NCI-H69 (cell line): ENCODE data around the gene SLC17A1.
"Not testable (repeated sequence)": the region's sequence is repeated elsewhere in the genome, so short reads cannot be mapped to it uniquely, and the experiment has no call there.

Experiments used
- DNase-seq: peaks from one replicate; lab custom pipeline; 2025; lab: John Stamatoyannopoulos, UW

SLC17A1 gene

DNA sequence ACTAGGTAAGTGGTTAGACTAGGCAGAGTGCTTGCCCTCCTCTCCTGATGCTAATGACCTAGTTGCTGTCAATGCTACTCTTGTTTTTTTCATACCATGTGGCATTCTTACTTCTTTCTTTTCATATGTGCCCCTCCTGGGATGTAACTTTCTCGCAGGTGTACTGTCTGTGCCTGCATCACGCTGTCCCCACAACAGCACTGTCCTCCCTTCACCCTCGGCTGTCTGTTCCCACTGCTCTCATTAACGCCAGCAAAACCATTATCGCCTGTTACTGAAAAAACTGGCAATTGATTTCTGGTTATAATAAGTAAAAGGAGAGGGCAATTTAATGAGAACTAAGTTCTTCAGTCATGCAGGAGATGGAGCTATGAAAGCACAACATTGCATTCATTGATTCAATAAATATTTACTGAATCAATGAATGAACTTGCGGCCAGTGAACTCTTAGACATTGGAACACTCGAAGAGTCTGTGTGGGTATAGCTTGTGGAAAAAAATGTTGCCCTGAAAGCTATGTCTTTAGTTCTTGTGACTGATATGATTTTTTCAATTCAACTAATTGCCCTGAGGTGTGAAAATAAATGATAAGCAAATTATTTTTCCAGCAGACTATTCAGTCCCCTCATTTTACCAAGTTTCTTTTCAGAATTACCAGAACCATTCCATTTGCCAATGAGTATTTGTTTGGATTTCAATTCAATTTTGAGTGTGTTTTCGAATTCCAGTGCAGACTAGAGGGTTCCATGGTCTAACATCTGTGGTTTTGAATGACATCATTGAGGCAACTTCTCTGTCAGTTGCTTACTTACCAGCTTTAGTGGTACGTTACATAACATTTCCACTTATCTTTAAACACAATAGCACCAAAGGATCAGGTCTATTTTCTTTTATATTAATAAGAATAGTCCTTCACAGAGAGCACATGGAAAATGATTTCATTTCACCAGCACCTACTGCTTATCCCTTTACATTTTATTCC is 75.2 kb downstream of the SLC17A1 start:
- DNase-seq = no peak

DNA sequence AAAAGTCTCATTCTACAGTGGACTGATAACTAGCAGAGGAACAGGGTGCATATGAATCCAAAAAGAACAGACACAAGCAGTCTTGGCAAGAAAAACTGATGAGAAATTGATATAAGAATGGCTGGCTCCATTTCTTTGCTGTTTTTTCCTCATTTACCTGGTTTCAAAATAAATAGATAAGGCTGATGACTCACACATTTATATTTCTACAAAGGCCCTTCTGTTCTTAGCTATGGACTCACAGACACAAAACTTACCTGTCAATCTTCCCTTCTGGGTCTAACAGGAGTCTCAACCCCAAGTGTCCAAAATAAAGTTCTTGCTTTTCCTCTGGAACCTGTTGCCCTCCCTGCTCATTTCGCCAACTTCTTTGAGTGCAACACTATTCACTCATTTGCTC is 76.4 kb downstream of the SLC17A1 start:
- no peak for DNase-seq

DNA sequence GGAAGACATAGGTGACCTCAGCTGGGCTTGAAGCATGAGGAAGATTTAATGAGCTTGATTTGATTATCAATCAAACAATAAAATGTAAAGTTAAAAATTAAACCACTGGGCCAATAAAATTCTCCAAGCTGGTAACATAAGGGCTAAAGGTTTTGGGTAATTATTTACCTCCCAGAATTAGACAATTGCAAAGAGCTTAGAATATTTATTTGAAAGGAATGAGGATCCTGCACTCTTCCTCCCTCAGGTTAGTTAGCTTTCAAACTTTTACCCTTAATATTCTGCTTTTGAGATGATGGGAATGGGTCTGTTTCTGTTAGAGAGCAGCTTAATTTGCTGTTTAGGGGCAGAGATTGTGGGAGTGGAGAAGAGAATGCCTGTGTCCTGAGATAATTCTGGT is 77.3 kb downstream of the SLC17A1 start, which contains the start of gene SLC17A4:
Gene SLC17A4 (plus strand): TSS at position 208 of the 400 bp plus-strand sequence. CDS start 7,221 bp downstream, outside the sequence.
- DNase-seq = no peak

DNA sequence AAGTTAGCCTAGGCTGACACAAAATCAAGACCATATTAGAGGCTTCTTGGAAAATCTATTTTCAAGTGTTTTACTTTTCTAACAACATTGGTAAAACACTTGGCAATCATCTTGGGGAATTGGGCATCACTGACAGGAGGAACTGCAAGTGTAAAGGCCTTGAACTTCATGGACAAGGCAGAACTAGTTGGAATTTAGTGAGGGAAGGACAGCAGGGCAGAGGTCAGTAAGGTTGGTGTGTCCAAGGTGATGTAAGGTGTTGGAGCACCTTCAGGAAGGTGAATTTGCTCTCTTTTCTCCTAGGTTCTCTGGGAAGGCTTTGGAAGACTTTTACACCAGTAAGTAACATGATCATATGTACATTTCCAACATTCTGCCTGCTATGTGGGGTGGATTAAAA is 78.8 kb downstream of the SLC17A1 start:
- no peak for DNase-seq

DNA sequence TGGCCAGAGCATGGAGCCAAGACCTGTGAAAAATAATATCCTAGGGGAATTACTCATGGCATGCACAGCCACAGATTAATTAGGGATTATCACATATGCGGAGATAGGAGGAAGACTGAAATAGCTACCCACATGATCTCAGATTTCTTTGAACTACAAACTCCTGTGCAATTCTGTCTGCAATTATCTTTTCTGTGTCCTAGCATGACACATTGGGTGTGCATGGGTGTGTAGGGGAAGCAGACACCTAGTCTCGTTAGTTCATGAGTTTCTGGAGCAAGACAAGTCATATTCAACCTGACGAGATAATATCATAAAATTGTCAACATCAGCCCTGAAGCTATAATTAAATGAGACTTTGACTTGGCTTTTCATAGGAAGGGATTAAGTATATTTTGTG is 80.9 kb downstream of the SLC17A1 start:
- DNase-seq = peak; percentile 47

DNA sequence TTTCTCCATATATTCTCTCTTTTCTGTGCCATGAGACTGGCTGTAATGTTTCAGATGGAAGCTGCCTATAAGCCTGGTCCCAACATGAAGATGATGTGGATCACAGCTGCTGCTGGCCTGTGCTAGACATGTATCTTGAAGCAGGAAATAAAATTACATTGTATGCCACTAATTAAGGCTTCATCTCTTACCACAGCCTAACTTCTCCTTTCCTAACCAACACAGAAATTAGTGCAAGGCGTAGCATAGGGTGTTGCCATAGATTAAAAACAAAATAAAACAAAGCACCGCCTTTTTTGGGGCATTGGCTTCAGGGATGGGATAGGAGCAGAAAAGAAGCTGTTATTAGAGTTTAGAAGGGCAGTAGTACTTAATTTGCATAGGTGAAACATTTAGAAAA is 82.0 kb downstream of the SLC17A1 start:
- no peak for DNase-seq

DNA sequence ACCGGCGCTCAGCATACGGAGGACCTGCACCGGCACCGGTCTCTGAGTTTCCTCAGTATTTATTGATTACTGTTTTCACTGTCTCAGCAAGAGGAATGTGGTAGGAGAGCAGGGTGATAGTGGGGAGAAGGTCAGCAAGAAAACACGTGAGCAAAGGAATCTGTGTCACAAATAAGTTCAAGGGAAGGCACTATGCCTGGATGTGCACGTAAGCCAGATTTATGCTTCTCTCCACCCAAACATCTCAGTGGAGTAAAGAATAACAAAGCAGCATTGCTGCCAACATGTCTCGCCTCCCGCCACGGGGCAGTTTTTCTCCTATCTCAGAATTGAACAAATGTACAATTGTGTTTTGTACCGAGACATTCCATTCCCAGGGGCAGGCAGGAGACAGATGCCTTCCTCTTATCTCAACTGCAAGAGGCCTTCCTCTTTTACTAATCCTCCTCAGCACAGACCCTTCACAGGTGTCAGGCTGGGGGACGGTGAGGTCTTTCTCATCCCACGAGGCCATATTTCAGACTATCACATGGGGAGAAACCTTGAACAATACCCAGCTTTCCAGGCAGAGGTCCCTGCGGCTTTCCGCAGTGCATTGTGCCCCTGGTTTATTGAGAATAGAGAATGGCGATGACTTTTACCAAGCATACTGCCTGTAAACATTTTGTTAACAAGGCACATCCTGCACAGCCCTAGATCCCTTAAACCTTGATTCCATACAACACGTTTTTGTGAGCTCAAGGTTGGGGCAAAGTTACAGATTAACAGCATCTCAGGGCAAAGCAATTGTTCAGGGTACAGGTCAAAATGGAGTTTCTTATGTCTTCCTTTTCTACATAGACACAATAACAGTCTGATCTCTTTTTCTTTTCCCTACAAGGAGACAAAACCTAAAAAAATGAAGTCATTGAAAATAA is 83.0 kb downstream of the SLC17A1 start:
- not testable (repeated sequence) for DNase-seq

DNA sequence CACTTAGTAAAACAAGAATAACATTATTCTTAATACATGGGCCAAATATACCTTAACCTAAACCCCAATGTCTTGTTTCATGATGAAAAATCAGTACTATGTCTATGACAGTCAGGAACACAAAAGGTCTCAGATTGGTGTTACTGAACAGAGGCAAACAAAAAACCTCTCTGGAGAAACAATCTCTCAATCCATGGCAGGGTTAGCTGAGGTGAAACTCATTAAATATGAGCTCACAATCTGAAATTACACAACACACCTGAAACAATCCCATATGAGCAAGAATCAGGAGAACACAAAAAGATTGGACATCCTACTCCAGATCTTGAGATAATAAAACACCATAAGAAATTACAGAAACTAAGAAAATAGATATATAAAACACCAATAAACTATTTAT is 83.8 kb downstream of the SLC17A1 start:
- DNase-seq = no peak

DNA sequence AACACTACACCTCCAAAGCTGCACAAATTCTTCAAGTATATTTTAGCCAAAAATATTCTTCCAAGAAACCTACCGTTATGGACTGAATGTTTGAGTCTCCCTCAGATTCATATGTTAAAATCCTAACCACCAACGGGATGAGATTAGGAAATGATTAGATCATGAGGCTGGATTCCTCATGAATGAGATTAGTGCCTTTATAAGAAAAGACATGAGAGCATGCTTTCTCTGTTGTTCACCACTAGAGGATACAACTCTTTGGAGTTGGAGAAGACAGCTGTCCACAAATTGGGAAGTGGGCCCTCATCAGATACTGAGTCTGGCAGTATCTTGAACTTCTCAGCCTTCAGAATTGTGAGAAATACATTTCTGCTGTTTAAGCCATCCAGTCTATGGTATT is 84.4 kb downstream of the SLC17A1 start:
- DNase-seq = no peak

DNA sequence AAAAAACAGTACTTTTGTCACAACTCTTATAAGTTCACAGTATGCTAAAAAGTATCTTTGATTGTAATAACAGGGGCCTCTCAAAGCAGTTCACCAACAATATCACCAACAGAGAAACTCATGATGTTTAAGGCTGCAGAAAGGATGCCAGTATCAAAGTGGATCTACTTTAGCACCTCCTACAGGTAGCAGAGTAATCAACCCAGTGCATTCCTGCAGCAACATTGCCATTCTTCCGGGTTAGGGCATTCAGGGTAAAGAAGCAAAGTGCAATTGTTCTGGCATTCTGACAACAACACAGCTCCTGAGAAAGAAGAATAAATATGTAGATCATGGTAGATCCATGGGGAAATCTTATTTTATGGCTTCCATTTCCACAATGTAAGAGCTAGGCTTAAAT is 84.9 kb downstream of the SLC17A1 start:
- no peak for DNase-seq

DNA sequence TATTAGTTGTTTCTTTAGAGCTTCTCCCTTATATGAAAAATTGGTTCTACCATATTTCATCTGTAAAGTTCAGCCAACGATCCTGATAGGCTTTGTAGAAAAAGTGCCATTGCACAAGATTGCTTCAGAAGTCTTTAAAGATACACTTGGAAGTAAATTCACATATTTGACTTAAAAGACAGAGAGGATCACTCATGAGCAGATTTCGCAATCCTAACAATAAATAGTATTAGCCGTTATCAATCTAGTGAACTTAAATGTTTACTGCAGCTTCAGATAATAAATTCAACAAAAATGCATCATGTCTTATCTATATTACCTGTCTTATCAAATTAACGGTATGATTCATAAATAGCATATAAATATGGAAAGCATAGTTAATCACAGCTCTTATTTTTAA is 86.0 kb downstream of the SLC17A1 start:
- DNase-seq = no peak

DNA sequence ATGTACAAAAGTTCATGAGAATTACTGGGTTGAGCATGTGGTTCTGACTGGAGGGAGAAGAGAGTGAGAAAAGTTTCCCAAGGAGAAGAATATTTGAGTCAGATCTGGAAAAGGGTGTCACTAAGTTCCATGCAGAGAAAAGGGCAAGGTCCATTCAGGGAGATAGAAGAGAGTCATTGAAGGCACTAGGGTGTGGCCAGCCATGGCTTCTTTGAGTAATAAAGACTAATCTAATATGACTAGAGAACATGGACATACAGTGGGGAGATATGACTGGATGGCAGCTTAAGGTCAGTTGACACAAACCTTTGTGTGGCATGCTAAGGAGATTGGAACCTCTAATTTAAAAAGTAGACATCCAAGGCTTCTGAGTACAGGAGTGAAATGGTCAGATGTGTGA is 88.0 kb downstream of the SLC17A1 start:
- no peak for DNase-seq

DNA sequence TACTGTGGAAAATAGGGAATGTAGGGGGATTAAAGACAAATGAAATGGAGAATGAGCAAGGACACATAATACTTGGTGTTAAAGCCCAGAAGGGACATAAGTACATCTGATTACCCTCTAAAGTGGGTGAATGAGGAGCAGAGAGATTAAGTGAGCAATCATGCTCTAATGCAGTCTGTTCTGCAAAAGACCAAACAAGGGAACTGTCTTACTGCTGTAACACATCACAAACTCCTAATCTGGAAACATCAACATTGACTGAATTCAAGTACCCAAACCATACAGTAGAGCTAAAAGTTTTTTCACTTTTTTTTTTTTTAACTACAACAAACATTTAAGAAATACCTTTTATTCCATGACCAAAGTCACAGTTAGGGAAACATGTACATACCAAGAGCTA is 96.6 kb downstream of the SLC17A1 start:
- DNase-seq = peak; percentile 42
